PC-3 (cell line): ENCODE data around the gene LIME1.

Source experiments
- EZH2 ChIP-seq: fragments of 300-600 bp; sonication (generic); IDR thresholded peaks from one replicate; pipeline ENCODE4 v1.6.1; 2017; ENCODE audit warnings: antibody characterized with exemption, mild to moderate bottlenecking, low read length; ENCODE audit not compliant: unreplicated experiment
- EZH2phosphoT487 ChIP-seq: fragments of 300-600 bp; sonication (generic); IDR thresholded peaks from 2 replicates; pipeline ENCODE4 v1.6.1; 2018; ENCODE audit warnings: mild to moderate bottlenecking, antibody characterized with exemption, low read length, borderline replicate concordance

DNA sequence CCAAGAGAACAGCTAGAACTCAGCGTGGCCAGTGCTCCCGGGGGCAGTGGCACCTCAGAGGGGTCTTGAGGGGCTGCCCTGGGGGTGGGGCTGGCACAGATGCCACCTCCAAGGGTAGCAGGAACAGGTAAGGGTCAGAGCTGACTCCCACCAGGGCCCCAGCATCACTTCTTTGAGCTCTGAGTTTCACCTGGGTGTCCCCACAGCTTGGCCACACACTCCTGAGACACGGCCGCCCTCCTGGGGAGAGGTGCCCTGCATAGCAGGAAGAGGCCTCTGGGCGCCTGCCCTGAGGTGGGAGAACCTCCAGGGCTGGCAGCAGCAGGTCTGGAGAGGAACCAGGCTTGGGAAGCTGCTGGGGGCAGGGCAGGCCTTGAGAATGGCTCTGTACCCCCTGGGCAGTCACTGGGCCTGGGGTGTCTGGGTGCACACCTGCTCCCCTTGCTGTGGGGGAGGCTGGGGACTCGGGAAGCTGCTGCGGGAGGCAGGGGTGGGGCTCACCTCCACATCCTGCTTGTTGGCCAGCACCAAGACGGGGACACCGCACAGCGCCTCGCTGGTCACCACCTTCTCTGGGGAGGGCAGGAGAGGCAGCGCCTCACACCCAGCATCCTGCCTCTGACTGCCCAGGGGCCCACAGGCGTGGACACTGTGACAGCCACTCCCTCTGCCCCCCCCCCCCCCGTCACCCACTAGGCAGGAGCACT, 35.0 kb upstream of the LIME1 start:
- TF ChIP-seq EZH2phosphoT487 = no peak
- no peak for TF ChIP-seq EZH2
